NCI-H1092 treated with DMSO at 0.1 percent for 48 hours (cell line): ENCODE measurements around the gene SH3GLB1.

Source experiments
- DNase-seq: peaks from one replicate; lab custom pipeline; 2025; lab: John Stamatoyannopoulos, UW

Gene SH3GLB1

GRCh38 chr1:86733340-86733739 lies 29.0 kb downstream of the SH3GLB1 start:
- no peak for DNase-seq

- no peak for DNase-seq
Measured at GRCh38 chr1:86739648-86740509, 35.5 kb downstream of the SH3GLB1 start.

- DNase-seq: peak; percentile 20
Measured at GRCh38 chr1:86741947-86742572, 37.7 kb downstream of the SH3GLB1 start.

- no peak for DNase-seq
Measured at GRCh38 chr1:86747304-86747703, 42.9 kb downstream of the SH3GLB1 start.

- no peak for DNase-seq
Measured at GRCh38 chr1:86748622-86749373, 44.4 kb downstream of the SH3GLB1 start.

- no peak for DNase-seq
Measured at GRCh38 chr1:86750076-86750475, 45.7 kb downstream of the SH3GLB1 start.

GRCh38 chr1:86750530-86750929 lies 46.2 kb downstream of the SH3GLB1 start:
- peak; percentile 20 for DNase-seq

- no peak for DNase-seq
Measured at GRCh38 chr1:86751923-86752322, 47.5 kb downstream of the SH3GLB1 start.

GRCh38 chr1:86753700-86754099 lies 49.3 kb downstream of the SH3GLB1 start:
- peak; percentile 24 for DNase-seq

GRCh38 chr1:86754265-86754974 lies 50.0 kb downstream of the SH3GLB1 start:
- no peak for DNase-seq

GRCh38 chr1:86756062-86756406 lies 51.7 kb downstream of the SH3GLB1 start:
- DNase-seq: peak; percentile 99

GRCh38 chr1:86757272-86757984 lies 53.1 kb downstream of the SH3GLB1 start:
- DNase-seq: peak; percentile 39

GRCh38 chr1:86758570-86758969 lies 54.2 kb downstream of the SH3GLB1 start:
- peak; percentile 68 for DNase-seq

- DNase-seq: no peak
Measured at GRCh38 chr1:86760199-86760598, 55.8 kb downstream of the SH3GLB1 start.

GRCh38 chr1:86762336-86762735 lies 58.0 kb downstream of the SH3GLB1 start:
- DNase-seq: no peak

- no peak for DNase-seq
Measured at GRCh38 chr1:86764523-86764922, 60.1 kb downstream of the SH3GLB1 start.

- DNase-seq: no peak
Measured at GRCh38 chr1:86765073-86765472, 60.7 kb downstream of the SH3GLB1 start.

- DNase-seq: no peak
Measured at GRCh38 chr1:86765674-86766073, 61.3 kb downstream of the SH3GLB1 start.

GRCh38 chr1:86768554-86768953 lies 64.2 kb downstream of the SH3GLB1 start:
- DNase-seq: no peak

GRCh38 chr1:86769065-86769464 lies 64.7 kb downstream of the SH3GLB1 start:
- DNase-seq: no peak
